WERI-Rb-1 (cell line): Measurements from ENCODE around the gene NABP2.
"Not testable (repeated sequence)": the region's sequence is repeated elsewhere in the genome, so short reads cannot be mapped to it uniquely, and the experiment has no call there.

Experiments used
- DNase-seq: peaks from one replicate; pipeline ENCODE4 v3.0.0-alpha.2; 2020
- H3K27ac ChIP-seq: fragments of 250-450 bp; sonication (Bioruptor Pico); 2 replicates; pipeline ENCODE4 v1.5.1; 2020; ENCODE audit warnings: mild to moderate bottlenecking, moderate library complexity
- H3K27me3 ChIP-seq: fragments of 250-450 bp; sonication (Bioruptor Pico); 2 replicates; pipeline ENCODE4 v1.5.1; 2021; ENCODE audit warnings: mild to moderate bottlenecking, low read depth, moderate library complexity; ENCODE audit not compliant: insufficient read depth, severe bottlenecking
- H3K36me3 ChIP-seq: fragments of 250-450 bp; sonication (Bioruptor Pico); 2 replicates; pipeline ENCODE4 v1.5.1; 2020; ENCODE audit warnings: mild to moderate bottlenecking, moderate library complexity
- H3K4me3 ChIP-seq: 2 replicates; pipeline ENCODE4 v1.5.1; 2011; ENCODE audit warnings: low read depth, mild to moderate bottlenecking, control low read depth, low read length
- H3K9me3 ChIP-seq: fragments of 250-450 bp; sonication (Bioruptor Pico); 2 replicates; pipeline ENCODE4 v1.5.1; 2021; ENCODE audit warnings: mild to moderate bottlenecking, moderate library complexity; ENCODE audit not compliant: severe bottlenecking
- TF ChIP-seq, protein P1 (sequence below): IDR thresholded peaks from 2 replicates; pipeline ENCODE4 v1.5.1; 2011; ENCODE audit warnings: low read depth, mild to moderate bottlenecking, control low read depth, inconsistent platforms, low read length

Gene NABP2

GRCh38 chr12:56189099-56189917 lies 34.8 kb upstream of the NABP2 start, which contains the start of gene SMARCC2:
SMARCC2 (minus strand) TSS chr12:56189483; CDS start chr12:56189461, 22 bp downstream.
- TF ChIP-seq, protein P1, sequence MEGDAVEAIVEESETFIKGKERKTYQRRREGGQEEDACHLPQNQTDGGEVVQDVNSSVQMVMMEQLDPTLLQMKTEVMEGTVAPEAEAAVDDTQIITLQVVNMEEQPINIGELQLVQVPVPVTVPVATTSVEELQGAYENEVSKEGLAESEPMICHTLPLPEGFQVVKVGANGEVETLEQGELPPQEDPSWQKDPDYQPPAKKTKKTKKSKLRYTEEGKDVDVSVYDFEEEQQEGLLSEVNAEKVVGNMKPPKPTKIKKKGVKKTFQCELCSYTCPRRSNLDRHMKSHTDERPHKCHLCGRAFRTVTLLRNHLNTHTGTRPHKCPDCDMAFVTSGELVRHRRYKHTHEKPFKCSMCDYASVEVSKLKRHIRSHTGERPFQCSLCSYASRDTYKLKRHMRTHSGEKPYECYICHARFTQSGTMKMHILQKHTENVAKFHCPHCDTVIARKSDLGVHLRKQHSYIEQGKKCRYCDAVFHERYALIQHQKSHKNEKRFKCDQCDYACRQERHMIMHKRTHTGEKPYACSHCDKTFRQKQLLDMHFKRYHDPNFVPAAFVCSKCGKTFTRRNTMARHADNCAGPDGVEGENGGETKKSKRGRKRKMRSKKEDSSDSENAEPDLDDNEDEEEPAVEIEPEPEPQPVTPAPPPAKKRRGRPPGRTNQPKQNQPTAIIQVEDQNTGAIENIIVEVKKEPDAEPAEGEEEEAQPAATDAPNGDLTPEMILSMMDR, result peak; percentile 89
- peak within 1 kb of the TSS; percentile 93 for H3K27ac ChIP-seq
- H3K36me3 ChIP-seq, result peaks cover 37% of the 10 kb centered on the region
- no peaks in the 10 kb centered on the region for H3K9me3 ChIP-seq
- no peaks in the 10 kb centered on the region for H3K27me3 ChIP-seq
- peak within 1 kb of the TSS; percentile 99 for H3K4me3 ChIP-seq
- DNase-seq, result peak; percentile 93

GRCh38 chr12:56189918-56190694 lies 34.0 kb upstream of the NABP2 start:
- Histone ChIP-seq H3K9me3 (no peaks in the 10 kb centered on the region), H3K4me3 (peak overlapping the region; percentile 99), H3K27ac (peak overlapping the region; percentile 84), H3K36me3 (peaks cover 29% of the 10 kb centered on the region), H3K27me3 (no peaks in the 10 kb centered on the region)
- peak; percentile 88 for DNase-seq
- TF ChIP-seq, protein P1, result no peak

- peak overlapping the region; percentile 84 for H3K27ac ChIP-seq
- TF ChIP-seq, protein P1, result no peak
- H3K36me3 ChIP-seq, result peaks cover 23% of the 10 kb centered on the region
- H3K4me3 ChIP-seq, result peak overlapping the region; percentile 99
- DNase-seq, result no peak
- H3K27me3 ChIP-seq, result no peaks in the 10 kb centered on the region
- no peaks in the 10 kb centered on the region for H3K9me3 ChIP-seq
These were observed 33.4 kb upstream of the NABP2 start for GRCh38 chr12:56190695-56191155.

GRCh38 chr12:56192582-56192981 lies 31.6 kb upstream of the NABP2 start:
- DNase-seq, result no peak
- no peaks in the 10 kb centered on the region for H3K27me3 ChIP-seq
- H3K9me3 ChIP-seq, result no peaks in the 10 kb centered on the region
- peaks cover 7% of the 10 kb centered on the region; the same call in 1 of the 2 replicates for H3K36me3 ChIP-seq
- H3K27ac ChIP-seq, result no peak overlapping the region
- H3K4me3 ChIP-seq, result no peak overlapping the region
- TF ChIP-seq, protein P1, result no peak

GRCh38 chr12:56193025-56193578 lies 31.0 kb upstream of the NABP2 start:
- TF ChIP-seq, protein P1, result peak; percentile 67
- Histone ChIP-seq H3K9me3 (no peaks in the 10 kb centered on the region), H3K27ac (no peak overlapping the region), H3K27me3 (no peaks in the 10 kb centered on the region), H3K36me3 (peaks cover 4% of the 10 kb centered on the region; the same call in 1 of the 2 replicates), H3K4me3 (no peak overlapping the region)
- peak; percentile 78 for DNase-seq

- not testable (repeated sequence) for H3K4me3 ChIP-seq, H3K27me3 ChIP-seq, H3K36me3 ChIP-seq, H3K27ac ChIP-seq, DNase-seq, H3K9me3 ChIP-seq
These were observed 27.2 kb upstream of the NABP2 start for GRCh38 chr12:56196818-56197550.
